Astrocyte of the cerebellum (primary cell): Measurements from ENCODE around the gene CSGALNACT2.

ENCODE experiments used
- DNase-seq: peaks from one replicate; pipeline ENCODE4 v3.0.0-alpha.2; 2011; ENCODE audit warnings: low read depth
- H3K4me3 ChIP-seq: 2 replicates; pipeline ENCODE4 v1.5.1; 2011; ENCODE audit warnings: mild to moderate bottlenecking, low read depth, low read length, moderate library complexity
- in situ Hi-C: cut with HindIII; loops from 2 replicates; pipeline ENCODE4 v1.10.0; 2017; ENCODE audit warnings: low sequenced_read_pairs
- TF ChIP-seq, protein P1 (sequence below): IDR thresholded peaks from 2 replicates; pipeline ENCODE4 v1.5.1; 2012; ENCODE audit warnings: low read length, low read depth, moderate library complexity, mild to moderate bottlenecking; ENCODE audit errors: missing control alignments

The CSGALNACT2 gene

DNA sequence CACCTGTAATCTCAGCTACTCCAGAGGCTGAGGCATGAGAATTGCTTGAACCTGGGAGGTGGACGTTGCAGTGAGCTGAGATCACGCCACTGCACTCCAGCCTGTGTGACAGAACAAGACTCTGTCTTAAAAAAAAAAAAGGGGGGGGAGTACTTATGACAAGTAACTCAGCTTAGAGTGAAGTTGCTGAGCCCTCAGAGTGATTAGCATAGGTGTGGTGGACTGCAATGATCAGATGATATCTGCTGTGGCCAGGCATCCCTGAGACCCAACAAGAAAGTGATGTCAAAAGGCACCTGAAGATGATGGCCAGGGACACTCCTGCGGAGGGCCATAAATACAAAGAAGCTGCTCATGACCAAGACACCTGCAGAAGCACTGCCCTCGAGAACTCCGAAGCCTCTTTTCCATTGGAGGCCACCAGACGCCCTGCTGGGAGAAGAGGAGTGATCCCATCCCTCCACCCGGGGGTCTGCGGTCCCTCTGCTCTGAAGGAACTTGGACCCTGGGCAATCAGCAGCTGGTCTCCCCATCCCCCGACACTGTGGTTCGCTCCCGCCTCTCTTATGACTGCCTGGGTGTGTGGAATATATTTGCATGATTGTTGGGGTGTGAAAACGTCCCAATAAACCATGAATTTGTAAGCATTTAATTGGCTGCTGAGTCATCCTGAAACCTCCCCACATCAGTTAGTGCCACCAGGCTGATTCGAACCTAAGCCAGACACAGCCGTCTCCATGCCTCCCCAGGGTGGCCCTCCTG, 82.6 kb downstream of the CSGALNACT2 start:
- in situ Hi-C loops: no loop called here
- TF ChIP-seq, protein P1, sequence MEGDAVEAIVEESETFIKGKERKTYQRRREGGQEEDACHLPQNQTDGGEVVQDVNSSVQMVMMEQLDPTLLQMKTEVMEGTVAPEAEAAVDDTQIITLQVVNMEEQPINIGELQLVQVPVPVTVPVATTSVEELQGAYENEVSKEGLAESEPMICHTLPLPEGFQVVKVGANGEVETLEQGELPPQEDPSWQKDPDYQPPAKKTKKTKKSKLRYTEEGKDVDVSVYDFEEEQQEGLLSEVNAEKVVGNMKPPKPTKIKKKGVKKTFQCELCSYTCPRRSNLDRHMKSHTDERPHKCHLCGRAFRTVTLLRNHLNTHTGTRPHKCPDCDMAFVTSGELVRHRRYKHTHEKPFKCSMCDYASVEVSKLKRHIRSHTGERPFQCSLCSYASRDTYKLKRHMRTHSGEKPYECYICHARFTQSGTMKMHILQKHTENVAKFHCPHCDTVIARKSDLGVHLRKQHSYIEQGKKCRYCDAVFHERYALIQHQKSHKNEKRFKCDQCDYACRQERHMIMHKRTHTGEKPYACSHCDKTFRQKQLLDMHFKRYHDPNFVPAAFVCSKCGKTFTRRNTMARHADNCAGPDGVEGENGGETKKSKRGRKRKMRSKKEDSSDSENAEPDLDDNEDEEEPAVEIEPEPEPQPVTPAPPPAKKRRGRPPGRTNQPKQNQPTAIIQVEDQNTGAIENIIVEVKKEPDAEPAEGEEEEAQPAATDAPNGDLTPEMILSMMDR: no peak
- DNase-seq: no peak
- no peak overlapping the region for H3K4me3 ChIP-seq

DNA sequence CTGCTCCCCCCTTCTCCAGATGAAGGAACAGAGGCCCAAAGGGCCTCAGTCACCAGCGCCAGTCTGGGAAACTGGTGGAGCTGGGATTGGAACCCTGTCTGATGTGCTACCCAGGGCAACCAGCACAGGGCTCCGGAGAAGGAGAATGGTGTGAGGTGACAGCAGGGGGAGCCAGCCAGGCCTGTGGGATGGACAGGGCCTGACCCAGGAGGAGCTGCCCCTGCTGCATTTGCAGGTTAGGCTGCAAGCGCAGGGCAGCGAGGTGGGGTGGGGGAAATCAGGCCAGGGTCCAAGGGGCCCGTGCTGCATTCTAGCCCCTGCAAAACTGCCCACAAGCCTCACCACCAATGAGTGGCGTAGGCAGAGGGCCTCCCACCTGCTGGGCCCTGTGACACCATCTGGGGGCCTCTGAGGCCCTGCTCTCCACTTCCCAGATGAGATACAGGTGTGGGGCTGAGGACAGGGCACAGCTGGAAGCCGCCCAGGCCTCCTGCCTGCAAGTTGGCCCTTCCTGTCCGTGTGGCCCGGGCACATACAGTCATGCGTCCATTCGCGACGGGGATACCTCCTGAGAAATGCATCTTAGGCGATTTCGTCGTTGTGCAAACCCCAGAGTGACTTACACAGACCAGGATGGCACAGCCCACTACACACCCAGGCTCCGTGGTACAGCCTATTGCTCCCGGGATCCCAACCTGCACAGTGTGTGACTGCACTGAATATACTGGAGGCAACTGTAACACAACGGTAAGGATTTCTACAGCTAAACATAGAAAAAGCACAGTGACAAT, 83.4 kb downstream of the CSGALNACT2 start:
- TF ChIP-seq, protein P1: peak; percentile 12
- H3K4me3 ChIP-seq: no peak overlapping the region
- in situ Hi-C loops: no loop called here
- no peak for DNase-seq

DNA sequence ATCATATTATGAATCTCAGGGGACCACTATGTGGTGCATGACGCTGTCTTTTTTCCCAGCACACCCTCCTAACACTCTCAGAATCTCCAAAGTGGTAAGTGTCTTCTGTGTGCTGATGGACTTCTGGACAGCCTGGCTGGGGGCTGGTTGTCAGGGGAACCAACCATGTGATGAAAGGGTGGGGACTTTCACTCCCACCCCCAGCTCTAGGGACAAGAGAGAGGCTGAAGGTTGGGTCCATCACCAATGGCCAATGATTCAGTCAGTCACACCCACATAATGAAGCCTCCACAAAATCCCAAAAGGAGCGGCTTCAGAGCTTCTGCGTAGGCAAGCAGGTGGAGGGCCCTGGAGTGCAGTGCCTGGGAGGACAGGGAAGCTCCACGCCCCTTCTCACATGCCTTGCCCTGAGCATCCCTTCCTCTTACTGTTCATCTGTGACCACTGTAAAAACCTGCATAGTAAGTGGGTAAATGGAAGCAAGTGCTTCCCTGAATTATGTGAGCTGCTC, 84.0 kb downstream of the CSGALNACT2 start:
- no peak for DNase-seq
- H3K4me3 ChIP-seq: no peak overlapping the region
- TF ChIP-seq, protein P1: no peak
- in situ Hi-C loops: no loop called here

DNA sequence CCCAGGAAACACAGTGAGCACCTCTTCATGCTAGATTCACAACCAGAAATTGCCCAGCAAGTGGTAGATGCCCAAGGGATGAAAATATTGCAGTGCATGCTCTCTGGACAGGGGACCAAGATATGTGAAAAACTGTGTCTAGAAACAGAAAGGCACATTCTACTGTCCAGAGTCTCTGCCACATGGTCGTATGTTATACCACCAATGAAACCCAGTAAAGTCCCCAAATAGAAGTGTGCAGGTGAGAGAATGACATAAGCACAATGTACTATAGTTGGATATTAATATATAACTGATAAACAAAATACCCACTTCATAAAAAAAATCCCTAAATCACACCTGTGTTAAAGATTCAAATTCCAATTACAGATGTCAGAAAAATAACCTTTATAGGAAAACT, 84.8 kb downstream of the CSGALNACT2 start:
- TF ChIP-seq, protein P1: no peak
- no peak for DNase-seq
- H3K4me3 ChIP-seq: no peak overlapping the region
- in situ Hi-C loops: no loop called here

DNA sequence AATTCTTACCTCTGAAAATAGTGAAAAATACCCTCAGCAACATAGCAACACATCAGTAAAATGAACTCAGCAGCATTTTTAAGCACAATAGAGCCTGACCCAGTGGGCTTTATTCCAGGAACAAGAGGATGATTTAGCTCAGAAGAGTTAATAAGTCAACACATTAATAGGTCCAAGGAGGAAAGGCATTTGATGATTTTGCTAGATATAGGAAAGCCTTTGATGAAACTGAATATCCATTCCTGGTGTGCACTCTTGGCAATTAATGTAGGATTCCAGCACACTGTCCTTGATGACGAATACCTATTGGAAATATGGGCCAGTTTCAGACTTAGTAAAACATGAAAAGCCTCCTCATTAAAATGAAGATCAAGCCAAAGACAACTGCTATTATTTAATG, 86.1 kb downstream of the CSGALNACT2 start:
- TF ChIP-seq, protein P1: no peak
- no peak overlapping the region for H3K4me3 ChIP-seq
- in situ Hi-C loops: no loop called here
- no peak for DNase-seq

DNA sequence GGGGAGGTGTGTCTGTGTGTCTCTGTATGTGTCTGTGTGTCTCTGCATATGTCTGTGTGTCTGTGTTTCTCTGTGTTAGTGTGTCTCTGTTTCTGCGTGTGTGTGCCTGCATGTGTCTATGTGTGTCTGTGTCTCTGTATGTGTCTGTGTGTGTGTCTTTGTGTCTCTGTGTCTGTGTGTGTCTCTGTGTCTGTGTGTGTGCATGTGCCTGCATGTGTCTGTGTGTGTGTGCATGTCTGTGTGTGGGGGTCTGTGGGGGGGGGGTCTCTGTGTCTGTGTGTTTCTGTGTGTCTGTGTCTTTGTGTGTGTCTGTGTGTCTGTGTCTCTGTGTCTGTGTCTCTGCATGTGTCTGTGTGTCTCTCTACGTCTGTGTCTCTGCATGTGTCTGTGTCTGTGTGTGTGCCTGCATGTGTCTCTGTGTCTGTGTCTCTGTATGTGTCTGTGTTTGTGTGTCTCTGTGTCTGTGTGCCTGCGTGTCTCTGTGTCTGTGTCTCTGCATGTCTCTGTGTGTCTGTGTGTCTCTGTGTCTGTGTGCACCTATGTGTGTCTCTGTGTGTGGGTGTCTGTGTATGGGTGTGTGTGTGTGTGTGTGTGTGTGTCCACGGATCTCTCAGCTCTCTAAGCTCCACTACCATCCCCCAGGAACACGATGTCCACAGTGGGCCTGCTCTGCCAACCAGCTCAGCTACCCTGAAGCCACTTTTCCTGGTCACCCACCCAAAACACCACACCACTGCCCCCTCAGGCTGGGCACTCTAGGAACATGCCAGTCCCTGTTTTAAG, 87.0 kb downstream of the CSGALNACT2 start:
- no peak for DNase-seq
- TF ChIP-seq, protein P1: no peak
- H3K4me3 ChIP-seq: no peak overlapping the region
- in situ Hi-C loops: no loop called here
